ENCODE results near the gene ELL. TPM values are rescaled to one million over a fixed set of nuclear protein-coding genes. Genes with fewer than 3 reads are reported as not detected.

ELL gene
- total and polyA plus RNA-seq, 2 donors (not counting 3 experiments of a cell fraction or from before 2014, with no cell fraction given): 9.9 to 18.2 TPM

DNA sequence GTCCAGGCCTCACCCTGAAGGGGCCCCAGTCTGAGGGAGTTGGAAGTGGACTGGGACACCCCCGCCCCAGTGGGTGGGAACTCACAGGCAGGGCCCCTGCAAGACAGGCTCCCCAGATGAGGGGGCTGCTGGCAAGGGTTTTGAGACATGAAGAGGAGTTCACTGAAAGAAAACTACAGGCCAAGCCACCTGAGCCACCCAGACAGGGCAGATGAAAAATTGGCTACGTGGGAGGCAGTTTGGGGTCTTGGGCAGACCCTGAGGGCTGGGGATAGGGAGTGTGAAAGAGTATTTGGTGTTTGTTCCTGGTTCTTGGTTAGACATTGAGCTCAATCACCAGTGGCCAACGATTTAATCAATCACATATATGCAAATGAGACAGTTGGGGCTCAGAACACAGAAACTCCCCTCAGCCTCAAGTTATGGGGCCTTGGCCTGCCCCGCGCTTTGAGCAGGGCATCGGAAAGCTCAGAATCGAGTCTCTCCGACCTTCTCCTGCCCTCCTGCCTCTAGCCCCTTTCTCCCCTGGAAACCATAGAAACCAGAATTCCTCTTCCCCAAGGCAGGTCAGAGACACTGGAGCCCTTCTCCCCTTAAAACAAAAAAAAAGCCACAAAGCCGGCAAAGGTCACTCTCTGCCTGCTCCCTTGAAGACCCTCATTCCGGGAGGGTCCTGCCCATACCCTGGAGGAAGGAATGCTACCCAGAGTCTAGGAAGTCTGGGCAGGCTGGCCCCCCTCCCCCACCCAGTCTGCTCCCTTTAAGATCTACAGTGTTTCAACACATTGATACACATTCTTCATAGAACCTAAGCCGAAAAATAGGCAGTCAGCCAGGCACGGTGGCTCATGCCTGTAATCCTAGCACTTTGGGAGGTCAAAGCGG is 82.6 kb downstream of the ELL start:
- no peak overlapping the region for H3K27ac ChIP-seq (ENCODE audit: insufficient read depth, low read depth, low read length)
- intact Hi-C loops (cut with micrococcal nuclease): no loop called here
- peaks cover 0 to 11% of the 10 kb centered on the region in 2 experiments for H3K36me3 ChIP-seq (ENCODE audit: control insufficient read depth in 2 of 2, extremely low read depth in 1 of 2, insufficient read depth in 2 of 2, low read length in 2 of 2)
- no TSS peak for BruUV-seq (replicated peaks)
- DNase-seq (ENCODE audit: low read depth, low spot score) (no peak), FAIRE-seq (no peak)
- H3K4me2 ChIP-seq (ENCODE audit: insufficient read depth, low read length): no peak overlapping the region
- no peak overlapping the region for H3K9ac ChIP-seq (replicated peaks; ENCODE audit: extremely low read depth, insufficient read depth, low read length)
- no peaks in the 10 kb centered on the region for H3K9me3 ChIP-seq (replicated peaks; ENCODE audit: control insufficient read depth, insufficient read depth, low read length)
- no peak overlapping the region for H3K4me3 ChIP-seq (replicated peaks in 1 of 3; ENCODE audit: insufficient read depth in 1 of 3, low read depth in 1 of 3, low read length in 3 of 3)
- peaks cover 6% of the 10 kb centered on the region for H3K4me1 ChIP-seq (ENCODE audit: control insufficient read depth, extremely low read depth, insufficient read depth, low read length)
- no peak overlapping the region for H2AFZ ChIP-seq (ENCODE audit: low read depth, low read length)
- no peaks in the 10 kb centered on the region for H3K27me3 ChIP-seq (ENCODE audit: control insufficient read depth in 2 of 2, insufficient read depth in 2 of 2, low read length in 2 of 2)
- POLR2A ChIA-PET: no interaction called here
- no peaks in the 10 kb centered on the region for H3K79me2 ChIP-seq (ENCODE audit: control insufficient read depth, insufficient read depth, low read length)
- dilution Hi-C loops (cut with MboI; ENCODE audit: extremely low pct_ligation_motif_present, low sequenced_read_pairs): no loop called here
- no peaks in the 10 kb centered on the region for H3K9me1 ChIP-seq (replicated peaks; ENCODE audit: control insufficient read depth, extremely low read depth, insufficient read depth, low read length)
- CTCF ChIA-PET: interaction anchor here (1.0 to 3.7 kb wide), 7 partner anchors 8 to 408 kb away, joined by 3 to 23 read pairs (median 3); no protein-coding TSS in a partner anchor
- TF ChIP-seq POLR2A (IDR thresholded peaks at IDR 0.05; ENCODE audit: low read depth, low read length) (no peak), GATA2 (IDR thresholded peaks at IDR 0.05; ENCODE audit: insufficient read depth, insufficient read length, low read depth, low read length) (no peak), EZH2 (IDR thresholded peaks at IDR 0.05; ENCODE audit: borderline replicate concordance, low read depth, low read length, severe bottlenecking) (no peak), MYC (IDR thresholded peaks at IDR 0.05; ENCODE audit: low read depth, low read length) (no peak)
- TF ChIP-seq, protein P1, sequence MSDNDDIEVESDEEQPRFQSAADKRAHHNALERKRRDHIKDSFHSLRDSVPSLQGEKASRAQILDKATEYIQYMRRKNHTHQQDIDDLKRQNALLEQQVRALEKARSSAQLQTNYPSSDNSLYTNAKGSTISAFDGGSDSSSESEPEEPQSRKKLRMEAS (IDR thresholded peaks at IDR 0.05; ENCODE audit: insufficient read depth, insufficient read length): no peak
- TF ChIP-seq, protein P2, sequence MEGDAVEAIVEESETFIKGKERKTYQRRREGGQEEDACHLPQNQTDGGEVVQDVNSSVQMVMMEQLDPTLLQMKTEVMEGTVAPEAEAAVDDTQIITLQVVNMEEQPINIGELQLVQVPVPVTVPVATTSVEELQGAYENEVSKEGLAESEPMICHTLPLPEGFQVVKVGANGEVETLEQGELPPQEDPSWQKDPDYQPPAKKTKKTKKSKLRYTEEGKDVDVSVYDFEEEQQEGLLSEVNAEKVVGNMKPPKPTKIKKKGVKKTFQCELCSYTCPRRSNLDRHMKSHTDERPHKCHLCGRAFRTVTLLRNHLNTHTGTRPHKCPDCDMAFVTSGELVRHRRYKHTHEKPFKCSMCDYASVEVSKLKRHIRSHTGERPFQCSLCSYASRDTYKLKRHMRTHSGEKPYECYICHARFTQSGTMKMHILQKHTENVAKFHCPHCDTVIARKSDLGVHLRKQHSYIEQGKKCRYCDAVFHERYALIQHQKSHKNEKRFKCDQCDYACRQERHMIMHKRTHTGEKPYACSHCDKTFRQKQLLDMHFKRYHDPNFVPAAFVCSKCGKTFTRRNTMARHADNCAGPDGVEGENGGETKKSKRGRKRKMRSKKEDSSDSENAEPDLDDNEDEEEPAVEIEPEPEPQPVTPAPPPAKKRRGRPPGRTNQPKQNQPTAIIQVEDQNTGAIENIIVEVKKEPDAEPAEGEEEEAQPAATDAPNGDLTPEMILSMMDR (IDR thresholded peaks at IDR 0.05; ENCODE audit: extremely low read depth in 1 of 2, insufficient read depth in 1 of 2, low read depth in 1 of 2, low read length in 2 of 2): no peak
- no peaks in the 10 kb centered on the region for H4K20me1 ChIP-seq (replicated peaks; ENCODE audit: control insufficient read depth, extremely low read depth, insufficient read depth, low read length)
